GM10248 (cell line): ENCODE data around the gene NECTIN4.

Experiments used
- CTCF ChIA-PET: fragments of 300-600 bp; sonication (Branson Sonifier 250); formaldehyde crosslinking; extraction: SDS; loops from one replicate; lab custom pipeline; 2021; ENCODE audit warnings: antibody characterized with exemption; lab: Yijun Ruan, JAX
- POLR2A ChIA-PET: fragments of 350-650 bp; sonication (Branson Sonifier 250); formaldehyde crosslinking; extraction: SDS; loops from one replicate; lab custom pipeline; 2020; ENCODE audit warnings: antibody characterized with exemption; lab: Yijun Ruan, JAX
- DNase-seq: peaks from one replicate; pipeline ENCODE4 v3.0.0; 2012; ENCODE audit errors: extremely low spot score
- TF ChIP-seq, protein P1 (sequence below): IDR thresholded peaks from 2 replicates; pipeline ENCODE4 v1.5.1; 2012; ENCODE audit warnings: mild to moderate bottlenecking, low read depth; ENCODE audit errors: extremely low read depth, missing control alignments, control extremely low read depth

Gene NECTIN4

DNA sequence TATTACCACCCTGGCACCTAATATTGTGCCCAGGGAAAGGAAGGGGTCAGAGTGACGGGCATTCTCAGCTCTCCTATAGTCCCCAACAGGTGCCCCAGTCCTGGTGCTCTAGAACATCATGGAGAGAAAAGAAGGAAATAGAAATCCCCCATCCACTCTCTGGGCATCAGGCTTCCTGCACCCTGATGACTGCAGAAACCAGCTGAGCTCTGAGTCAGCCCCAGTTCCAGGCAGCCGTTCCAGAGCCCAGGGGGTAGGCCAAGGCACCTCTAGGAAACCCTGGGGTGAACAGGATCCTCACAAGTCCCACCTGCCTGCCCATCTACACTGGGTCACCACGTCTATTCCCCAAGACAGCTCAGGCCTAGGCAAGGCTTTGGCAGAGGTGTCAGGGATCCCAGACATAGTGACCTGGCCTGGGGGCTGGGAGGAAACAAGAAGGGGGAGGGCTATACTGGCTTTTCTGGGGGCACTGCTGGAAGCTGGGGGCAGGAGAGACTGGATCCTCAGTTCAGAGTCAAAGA is 709 bp downstream of the NECTIN4 start:
- CTCF ChIA-PET: interaction anchor here (1.0 to 9.2 kb wide), 5 partner anchors 9 to 29 kb away, joined by 3 to 73 read pairs (median 7); partner anchors contain the start of genes ARHGAP30 and KLHDC9
- POLR2A ChIA-PET: no interaction called here
- TF ChIP-seq, protein P1, sequence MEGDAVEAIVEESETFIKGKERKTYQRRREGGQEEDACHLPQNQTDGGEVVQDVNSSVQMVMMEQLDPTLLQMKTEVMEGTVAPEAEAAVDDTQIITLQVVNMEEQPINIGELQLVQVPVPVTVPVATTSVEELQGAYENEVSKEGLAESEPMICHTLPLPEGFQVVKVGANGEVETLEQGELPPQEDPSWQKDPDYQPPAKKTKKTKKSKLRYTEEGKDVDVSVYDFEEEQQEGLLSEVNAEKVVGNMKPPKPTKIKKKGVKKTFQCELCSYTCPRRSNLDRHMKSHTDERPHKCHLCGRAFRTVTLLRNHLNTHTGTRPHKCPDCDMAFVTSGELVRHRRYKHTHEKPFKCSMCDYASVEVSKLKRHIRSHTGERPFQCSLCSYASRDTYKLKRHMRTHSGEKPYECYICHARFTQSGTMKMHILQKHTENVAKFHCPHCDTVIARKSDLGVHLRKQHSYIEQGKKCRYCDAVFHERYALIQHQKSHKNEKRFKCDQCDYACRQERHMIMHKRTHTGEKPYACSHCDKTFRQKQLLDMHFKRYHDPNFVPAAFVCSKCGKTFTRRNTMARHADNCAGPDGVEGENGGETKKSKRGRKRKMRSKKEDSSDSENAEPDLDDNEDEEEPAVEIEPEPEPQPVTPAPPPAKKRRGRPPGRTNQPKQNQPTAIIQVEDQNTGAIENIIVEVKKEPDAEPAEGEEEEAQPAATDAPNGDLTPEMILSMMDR: no peak
- DNase-seq: no peak

DNA sequence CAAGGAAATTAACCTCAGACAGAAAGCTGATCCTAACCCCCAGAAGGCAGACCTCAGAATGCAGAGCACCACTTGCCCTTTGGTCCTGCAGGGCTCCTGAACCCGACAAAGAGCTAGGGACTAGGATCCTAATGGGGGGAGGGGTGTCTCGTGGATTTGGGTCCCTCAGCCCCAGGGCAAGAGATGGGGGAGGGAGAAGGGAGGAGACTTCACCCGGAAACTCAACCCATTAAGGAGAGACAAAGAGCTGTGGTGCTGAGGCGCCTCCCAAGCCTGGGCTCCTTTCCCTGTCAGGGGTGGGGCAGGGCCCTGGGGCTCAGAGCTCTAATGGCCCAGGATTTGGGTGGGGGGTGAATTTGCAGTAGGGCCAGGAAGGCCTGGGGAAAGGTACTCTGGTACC is 2.9 kb downstream of the NECTIN4 start:
- TF ChIP-seq, protein P1: no peak
- POLR2A ChIA-PET: no interaction called here
- CTCF ChIA-PET: interaction anchor here (1.8 to 9.2 kb wide), 4 partner anchors 10 to 89 kb away, joined by 3 to 91 read pairs (median 40); partner anchors contain the start of genes ARHGAP30, KLHDC9 and PPOX
- no peak for DNase-seq

DNA sequence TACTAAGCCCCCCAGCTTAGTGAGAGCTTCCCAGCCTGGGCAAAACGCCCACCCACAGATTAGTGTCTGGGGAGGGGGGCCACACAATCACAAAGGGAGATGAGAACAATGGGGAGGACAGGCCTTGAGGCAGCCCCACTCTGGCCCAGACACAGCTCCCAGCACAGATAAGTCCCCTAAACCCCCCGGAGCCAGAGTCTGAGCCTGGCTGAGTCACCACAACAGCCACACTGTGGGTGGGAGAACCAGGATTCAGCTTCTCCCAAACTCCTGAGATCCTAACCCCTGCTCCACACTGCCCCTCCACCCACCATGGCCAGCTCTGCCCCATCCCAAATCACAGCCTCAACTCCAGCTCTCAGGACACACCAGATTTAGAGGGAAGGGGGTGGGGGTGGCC is 4.2 kb downstream of the NECTIN4 start:
- POLR2A ChIA-PET: interaction anchor here (0.7 kb wide), 1 partner anchor 37 kb away, joined by 4 read pairs; no protein-coding TSS in a partner anchor
- TF ChIP-seq, protein P1: no peak
- DNase-seq: no peak
- CTCF ChIA-PET: interaction anchor here (1.2 to 9.2 kb wide), 5 partner anchors 11 to 80 kb away, joined by 3 to 91 read pairs (median 7); partner anchors contain the start of genes ARHGAP30, DEDD, KLHDC9 and PPOX

DNA sequence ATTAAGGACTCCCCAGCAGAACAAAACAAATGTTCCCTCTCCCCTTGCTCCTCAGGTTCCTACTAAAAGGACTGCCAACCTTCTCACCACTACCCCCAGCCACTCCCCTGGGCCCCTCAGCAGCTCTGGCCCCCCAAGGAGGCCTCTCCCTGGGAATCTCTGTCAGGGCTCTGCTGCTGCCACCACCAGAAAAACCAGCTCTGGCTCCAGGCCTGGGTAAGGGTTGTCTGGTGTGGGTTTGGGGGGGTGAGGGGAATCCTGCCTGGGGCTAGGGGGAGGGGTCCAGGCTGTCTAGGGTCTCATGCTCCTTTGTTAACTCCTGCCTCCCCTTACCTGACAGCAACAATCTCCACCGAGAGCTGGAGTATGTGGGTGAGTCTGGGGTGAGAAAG is 4.8 kb downstream of the NECTIN4 start:
- ChIA-PET CTCF (interaction anchor here (1.2 to 9.2 kb wide), 4 partner anchors 11 to 48 kb away, joined by 3 to 91 read pairs (median 38); partner anchors contain the start of genes ARHGAP30, DEDD and KLHDC9), POLR2A (no interaction called here)
- TF ChIP-seq, protein P1: no peak
- no peak for DNase-seq

DNA sequence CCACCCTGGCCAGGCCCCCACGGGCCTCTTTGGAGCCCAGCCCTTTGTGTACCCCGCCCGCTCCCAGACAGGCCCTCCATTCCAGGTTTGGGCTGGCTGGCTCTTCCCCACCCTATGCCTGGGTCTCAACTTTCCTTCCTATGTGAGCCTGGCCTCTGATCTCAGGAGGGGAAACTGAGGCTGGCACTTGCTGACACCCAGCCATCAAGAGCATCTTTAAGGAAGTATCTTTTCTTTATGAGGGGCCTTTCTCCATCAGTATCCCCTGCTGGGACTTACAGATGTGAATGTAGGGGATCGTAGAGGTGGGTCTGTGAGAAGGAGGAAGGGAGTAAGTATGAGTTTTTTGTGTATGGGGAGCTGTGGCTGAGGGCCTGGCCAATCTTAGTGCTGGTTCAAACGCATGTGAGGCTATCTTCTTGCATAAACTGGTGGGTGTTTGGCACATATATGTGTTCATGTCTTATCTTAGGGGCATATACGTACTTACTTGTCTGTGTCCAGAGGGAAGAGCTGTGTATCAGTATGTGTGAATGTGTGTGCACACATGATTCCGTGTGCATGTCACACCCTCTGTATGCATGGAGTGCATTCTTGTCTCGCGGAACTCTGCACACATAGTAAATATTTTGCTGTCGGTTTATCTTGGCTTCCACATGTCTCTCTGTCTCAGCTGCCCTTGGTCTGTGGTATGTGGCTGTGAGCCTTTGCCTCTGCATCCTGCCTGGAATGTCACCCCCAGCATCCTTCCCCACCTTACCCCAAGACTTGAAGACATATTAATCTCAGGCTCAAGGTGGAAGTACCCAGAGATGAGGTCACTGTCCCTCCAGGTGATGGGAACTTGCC is 5.4 kb downstream of the NECTIN4 start:
- DNase-seq: no peak
- TF ChIP-seq, protein P1: no peak
- CTCF ChIA-PET: interaction anchor here (1.1 to 9.2 kb wide), 4 partner anchors 11 to 49 kb away, joined by 3 to 91 read pairs (median 38); partner anchors contain the start of genes ARHGAP30, DEDD and KLHDC9
- POLR2A ChIA-PET: no interaction called here
